Esophagus (tissue), 2 donors: ENCODE measurements around the gene ZNF222. TPM values are rescaled to one million over a fixed set of nuclear protein-coding genes. Genes with fewer than 3 reads are reported as not detected.

Experiments
- H3K27ac ChIP-seq, 2 donors: one replicate each; pipeline ENCODE4 v1.5.1; 2013; ENCODE audit warnings: low read depth in 2 of 2, mild to moderate bottlenecking in 2 of 2, inconsistent platforms in 1 of 2, low read length in 1 of 2, moderate library complexity in 1 of 2
- H3K27me3 ChIP-seq, 2 donors: one replicate each; pipeline ENCODE4 v1.6.1; 2013; ENCODE audit warnings: low read length in 2 of 2, control low read depth in 1 of 2, mild to moderate bottlenecking in 1 of 2; ENCODE audit not compliant: insufficient read depth in 2 of 2, control insufficient read depth in 1 of 2
- H3K36me3 ChIP-seq, 2 donors: one replicate each; pipeline ENCODE4 v1.6.1; 2013; ENCODE audit warnings: low read length in 1 of 2; ENCODE audit not compliant: control insufficient read depth in 2 of 2, insufficient read depth in 2 of 2
- H3K4me1 ChIP-seq, 2 donors: one replicate each; pipeline ENCODE4 v1.6.1; 2013; ENCODE audit warnings: low read length in 1 of 2; ENCODE audit not compliant: control insufficient read depth in 2 of 2, insufficient read depth in 2 of 2
- H3K4me3 ChIP-seq, 2 donors: one replicate each; pipeline ENCODE4 v1.5.1; 2013; ENCODE audit warnings: low read length in 2 of 2, mild to moderate bottlenecking in 2 of 2, low read depth in 1 of 2, moderate library complexity in 1 of 2
- H3K9me3 ChIP-seq, 2 donors: one replicate each; pipeline ENCODE4 v1.6.1; 2013; ENCODE audit warnings: mild to moderate bottlenecking in 2 of 2, low read depth in 1 of 2, low read length in 1 of 2, moderate library complexity in 1 of 2; ENCODE audit not compliant: control insufficient read depth in 2 of 2, insufficient read depth in 1 of 2
- WGBS, 2 donors: extraction: QIAGEN DNeasy Blood & Tissue Kit; methylation state at CpG; one replicate each; pipeline ENCODE4 v1.1.7; 2013; 5-methylcytosine and 5-hydroxymethylcytosine counted together
- polyA plus RNA-seq, 2 donors: library from polyadenylated mRNA; stranded (reverse); fragments of 200-250 nt; gene quantifications; one replicate each; pipeline ENCODE4 v1.2.3, GENCODE V29; 2013
- donor health status: healthy with polysubstance abuse.
- donor health status: Bipolar disorder and iron deficiency.

ZNF222 gene
- polyA plus RNA-seq, 2 donors = 1.4 to 1.6 TPM

GRCh38 chr19:44072543-44073401 is 47.6 kb downstream of the ZNF222 start:
- WGBS, 2 donors = 18% methylated on average over 18 of the region's 18 CpGs
- Histone ChIP-seq H3K36me3 (peaks cover 0 to 2% of the 10 kb centered on the region in 2 donors), H3K27ac (no peak overlapping the region), H3K27me3 (no peaks in the 10 kb centered on the region), H3K4me3 (peak overlapping the region; percentile 63 to 82), H3K9me3 (no peaks in the 10 kb centered on the region), H3K4me1 (no peaks in the 10 kb centered on the region)

- Histone ChIP-seq H3K9me3 (no peaks in the 10 kb centered on the region), H3K27me3 (no peaks in the 10 kb centered on the region), H3K27ac (no peak overlapping the region), H3K4me1 (no peaks in the 10 kb centered on the region), H3K4me3 (no peak overlapping the region), H3K36me3 (peaks cover 0 to 2% of the 10 kb centered on the region in 2 donors)
- WGBS, 2 donors = 82 to 94% methylated on average over 2 of the region's 2 CpGs
Measured at GRCh38 chr19:44076325-44076724, 51.1 kb downstream of the ZNF222 start.

Other genes starting within 250 kb of the ZNF222 start
- 1 to 10 TPM; 3.9 to 4.6 TPM for gene KCNN4, start 244.4 kb upstream of the ZNF222 start, polyA plus RNA-seq
- gene LYPD5, start 222.9 kb upstream of the ZNF222 start, polyA plus RNA-seq = 10 to 100 TPM in 1 of 2 donors, 1 to 10 TPM in 1; 3.8 to 12.3 TPM
- gene ZNF283, start 198.1 kb upstream of the ZNF222 start, polyA plus RNA-seq = 1 to 10 TPM; 1.6 to 3.2 TPM
- gene ZNF404, start 141.4 kb upstream of the ZNF222 start, polyA plus RNA-seq = 1 to 10 TPM in 1 of 2 donors, under 1 TPM in 1; 0.94 to 5.9 TPM
- gene ZNF45, start 90.1 kb upstream of the ZNF222 start, polyA plus RNA-seq = 1 to 10 TPM; 3.0 to 3.2 TPM
- 1 to 10 TPM in 1 of 2 donors, under 1 TPM in 1; 0.42 to 1.2 TPM for gene ZNF221, start 74.2 kb upstream of the ZNF222 start, polyA plus RNA-seq
- gene ZNF155, start 41.2 kb upstream of the ZNF222 start, polyA plus RNA-seq = 1 to 10 TPM; 2.9 to 3.4 TPM
- gene ZNF230, start 22.4 kb upstream of the ZNF222 start, polyA plus RNA-seq = 1 to 10 TPM; 1.1 to 1.4 TPM
- gene ZNF223, start 26.7 kb downstream of the ZNF222 start, polyA plus RNA-seq = 1 to 10 TPM; 2.6 to 3.5 TPM
- gene ZNF284, start 46.8 kb downstream of the ZNF222 start, polyA plus RNA-seq = under 1 TPM; 0.32 to 0.67 TPM
- 10 to 100 TPM in 1 of 2 donors, 1 to 10 TPM in 1; 6.6 to 10.6 TPM for gene ZNF224, start 69.0 kb downstream of the ZNF222 start, polyA plus RNA-seq
- gene ZNF225, start 88.0 kb downstream of the ZNF222 start, polyA plus RNA-seq = under 1 TPM; 0.81 to 0.92 TPM
- 1 to 10 TPM; 2.0 to 2.4 TPM for gene ZNF234, start 116.2 kb downstream of the ZNF222 start, polyA plus RNA-seq
- 10 to 100 TPM; 10.0 to 11.5 TPM for gene ZNF226, start 139.7 kb downstream of the ZNF222 start, polyA plus RNA-seq
- 1 to 10 TPM; 2.2 to 3.0 TPM for gene ZNF227, start 187.2 kb downstream of the ZNF222 start, polyA plus RNA-seq
- under 1 TPM; 0.11 to 0.29 TPM for gene ZNF233, start 234.5 kb downstream of the ZNF222 start, polyA plus RNA-seq